ENCODE results near the gene CCDC33. TPM values are rescaled to one million over a fixed set of nuclear protein-coding genes. Genes with fewer than 3 reads are reported as not detected.

The CCDC33 gene
- polyA plus RNA-seq, 1 of the 3 experiments (the other 2 are of a cell fraction) = 4.0 TPM

- ChIA-PET POLR2A (no interaction called here), CTCF (interaction anchor here (11.3 to 18.6 kb wide), 2 partner anchors 16 to 277 kb away, joined by 265 to 339 read pairs; no protein-coding TSS in a partner anchor)
- H3K9me2 ChIP-seq = no peaks in the 10 kb centered on the region
- H3F3A ChIP-seq (replicated peaks; ENCODE audit: insufficient read depth) = no peaks in the 10 kb centered on the region
- no peak overlapping the region for H3K4me3 ChIP-seq (ENCODE audit: low read depth in 2 of 2, low read length in 1 of 2)
- TF ChIP-seq NRF1 (IDR thresholded peaks at IDR 0.05; ENCODE audit: low read depth, low read length) (no peak), PBX3 (IDR thresholded peaks at IDR 0.05) (no peak), RFX5 (IDR thresholded peaks at IDR 0.05; ENCODE audit: low read length) (no peak), MEF2A (IDR thresholded peaks at IDR 0.05; ENCODE audit: borderline replicate concordance, low read depth) (no peak), RCOR1 (IDR thresholded peaks at IDR 0.05; ENCODE audit: low read length) (no peak), USF2 (IDR thresholded peaks at IDR 0.05; ENCODE audit: borderline replicate concordance, low read depth, low read length) (no peak), IRF3 (IDR thresholded peaks at IDR 0.05; ENCODE audit: low read depth, low read length) (no peak), ELF1 (IDR thresholded peaks at IDR 0.05) (no peak), EP300 (IDR thresholded peaks at IDR 0.05; ENCODE audit: borderline replicate concordance in 1 of 2, low read depth in 1 of 2, low read length in 1 of 2) (no peak)
- TF ChIP-seq, protein P1, sequence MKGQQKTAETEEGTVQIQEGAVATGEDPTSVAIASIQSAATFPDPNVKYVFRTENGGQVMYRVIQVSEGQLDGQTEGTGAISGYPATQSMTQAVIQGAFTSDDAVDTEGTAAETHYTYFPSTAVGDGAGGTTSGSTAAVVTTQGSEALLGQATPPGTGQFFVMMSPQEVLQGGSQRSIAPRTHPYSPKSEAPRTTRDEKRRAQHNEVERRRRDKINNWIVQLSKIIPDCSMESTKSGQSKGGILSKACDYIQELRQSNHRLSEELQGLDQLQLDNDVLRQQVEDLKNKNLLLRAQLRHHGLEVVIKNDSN (IDR thresholded peaks at IDR 0.05; ENCODE audit: borderline replicate concordance, low read depth) = no peak
- no peak overlapping the region for H3K9ac ChIP-seq
- WGBS (ENCODE audit: low lambda C conversion rate) = 47% methylated on average over 2 of the region's 4 CpGs
- no peaks in the 10 kb centered on the region for H3K36me3 ChIP-seq (replicated peaks in 1 of 2; ENCODE audit: control insufficient read depth in 1 of 2, insufficient read depth in 2 of 2, low read length in 1 of 2)
- H2AFZ ChIP-seq (ENCODE audit: low read depth) = no peak overlapping the region
- H3K4me2 ChIP-seq = no peak overlapping the region
- H4K20me1 ChIP-seq (ENCODE audit: insufficient read depth) = no peaks in the 10 kb centered on the region
- no peaks in the 10 kb centered on the region for H3K27me3 ChIP-seq (ENCODE audit: insufficient read depth)
- peaks cover 0 to 7% of the 10 kb centered on the region in 2 experiments; a peak in 1 of 4 replicates for H3K4me1 ChIP-seq (ENCODE audit: control insufficient read depth in 1 of 2, insufficient read depth in 2 of 2, low read depth in 1 of 2, low read length in 1 of 2)
- no peak overlapping the region for H3K27ac ChIP-seq (ENCODE audit: low read depth in 2 of 2, low read length in 1 of 2)
- no peak for DNase-seq
- H3K9me3 ChIP-seq = no peaks in the 10 kb centered on the region
- no peaks in the 10 kb centered on the region for H3K79me2 ChIP-seq (ENCODE audit: insufficient read depth)
Observed at GRCh38 chr15:74326746-74327145, 90.6 kb downstream of the CCDC33 start.

DNA sequence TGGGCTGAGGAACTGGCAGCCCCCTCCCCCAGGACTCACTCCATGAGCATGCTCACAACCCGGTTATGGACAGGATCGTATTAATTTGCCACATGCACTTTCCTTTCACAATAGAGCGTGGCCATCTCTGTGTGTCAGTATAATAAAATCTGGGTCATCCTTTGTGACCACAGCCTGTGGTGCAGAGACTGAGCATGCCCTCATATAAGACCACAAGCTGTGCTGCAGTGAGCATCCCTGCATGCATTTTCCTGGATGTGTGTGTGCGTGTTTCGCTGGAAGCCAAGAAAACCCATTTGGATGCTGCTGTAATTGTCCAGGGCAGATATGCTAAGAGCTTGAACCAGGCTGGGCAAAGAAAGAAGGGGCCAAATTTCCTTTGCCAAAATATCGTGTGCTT lies 91.6 kb downstream of the CCDC33 start:
- no peak for DNase-seq
- H3K9me3 ChIP-seq = no peaks in the 10 kb centered on the region
- H3K36me3 ChIP-seq (replicated peaks in 1 of 2; ENCODE audit: control insufficient read depth in 1 of 2, insufficient read depth in 2 of 2, low read length in 1 of 2) = no peaks in the 10 kb centered on the region
- no peak overlapping the region for H3K27ac ChIP-seq (ENCODE audit: low read depth in 2 of 2, low read length in 1 of 2)
- H3F3A ChIP-seq (replicated peaks; ENCODE audit: insufficient read depth) = no peaks in the 10 kb centered on the region
- H3K9ac ChIP-seq = no peak overlapping the region
- ChIA-PET POLR2A (interaction anchor here (0.6 kb wide), 1 partner anchor 674 kb away, joined by 4 read pairs; no protein-coding TSS in a partner anchor), CTCF (interaction anchor here (0.9 to 18.6 kb wide), 3 partner anchors 13 to 278 kb away, joined by 3 to 339 read pairs (median 4); no protein-coding TSS in a partner anchor)
- H3K4me2 ChIP-seq = no peak overlapping the region
- H3K9me2 ChIP-seq = no peaks in the 10 kb centered on the region
- no peaks in the 10 kb centered on the region for H3K27me3 ChIP-seq (ENCODE audit: insufficient read depth)
- H3K4me1 ChIP-seq (ENCODE audit: control insufficient read depth in 1 of 2, insufficient read depth in 2 of 2, low read depth in 1 of 2, low read length in 1 of 2) = peaks cover 0 to 7% of the 10 kb centered on the region in 2 experiments; a peak in 1 of 4 replicates
- H4K20me1 ChIP-seq (ENCODE audit: insufficient read depth) = no peaks in the 10 kb centered on the region
- 89% methylated on average over 6 of the region's 6 CpGs for WGBS (ENCODE audit: low lambda C conversion rate)
- no peak overlapping the region for H2AFZ ChIP-seq (ENCODE audit: low read depth)
- no peak overlapping the region for H3K4me3 ChIP-seq (ENCODE audit: low read depth in 2 of 2, low read length in 1 of 2)
- no peaks in the 10 kb centered on the region for H3K79me2 ChIP-seq (ENCODE audit: insufficient read depth)
- TF ChIP-seq MAX (IDR thresholded peaks at IDR 0.05; ENCODE audit: low read depth) = no peak
- TF ChIP-seq, protein P1 (IDR thresholded peaks at IDR 0.05; ENCODE audit: borderline replicate concordance, low read depth) = no peak
- no peak for TF ChIP-seq EP300 (IDR thresholded peaks at IDR 0.05; ENCODE audit: borderline replicate concordance in 1 of 2, low read depth in 1 of 2, low read length in 1 of 2)
- no peak for TF ChIP-seq GATA2 (CRISPR knock-in tag; IDR thresholded peaks at IDR 0.05)
- TF ChIP-seq CTCF (IDR thresholded peaks at IDR 0.05) = no peak
- no peak for TF ChIP-seq NFIC (IDR thresholded peaks at IDR 0.05; ENCODE audit: borderline replicate concordance)
- TF ChIP-seq RXRA (IDR thresholded peaks at IDR 0.05; ENCODE audit: borderline replicate concordance, low read depth) = no peak
- TF ChIP-seq, protein P2, sequence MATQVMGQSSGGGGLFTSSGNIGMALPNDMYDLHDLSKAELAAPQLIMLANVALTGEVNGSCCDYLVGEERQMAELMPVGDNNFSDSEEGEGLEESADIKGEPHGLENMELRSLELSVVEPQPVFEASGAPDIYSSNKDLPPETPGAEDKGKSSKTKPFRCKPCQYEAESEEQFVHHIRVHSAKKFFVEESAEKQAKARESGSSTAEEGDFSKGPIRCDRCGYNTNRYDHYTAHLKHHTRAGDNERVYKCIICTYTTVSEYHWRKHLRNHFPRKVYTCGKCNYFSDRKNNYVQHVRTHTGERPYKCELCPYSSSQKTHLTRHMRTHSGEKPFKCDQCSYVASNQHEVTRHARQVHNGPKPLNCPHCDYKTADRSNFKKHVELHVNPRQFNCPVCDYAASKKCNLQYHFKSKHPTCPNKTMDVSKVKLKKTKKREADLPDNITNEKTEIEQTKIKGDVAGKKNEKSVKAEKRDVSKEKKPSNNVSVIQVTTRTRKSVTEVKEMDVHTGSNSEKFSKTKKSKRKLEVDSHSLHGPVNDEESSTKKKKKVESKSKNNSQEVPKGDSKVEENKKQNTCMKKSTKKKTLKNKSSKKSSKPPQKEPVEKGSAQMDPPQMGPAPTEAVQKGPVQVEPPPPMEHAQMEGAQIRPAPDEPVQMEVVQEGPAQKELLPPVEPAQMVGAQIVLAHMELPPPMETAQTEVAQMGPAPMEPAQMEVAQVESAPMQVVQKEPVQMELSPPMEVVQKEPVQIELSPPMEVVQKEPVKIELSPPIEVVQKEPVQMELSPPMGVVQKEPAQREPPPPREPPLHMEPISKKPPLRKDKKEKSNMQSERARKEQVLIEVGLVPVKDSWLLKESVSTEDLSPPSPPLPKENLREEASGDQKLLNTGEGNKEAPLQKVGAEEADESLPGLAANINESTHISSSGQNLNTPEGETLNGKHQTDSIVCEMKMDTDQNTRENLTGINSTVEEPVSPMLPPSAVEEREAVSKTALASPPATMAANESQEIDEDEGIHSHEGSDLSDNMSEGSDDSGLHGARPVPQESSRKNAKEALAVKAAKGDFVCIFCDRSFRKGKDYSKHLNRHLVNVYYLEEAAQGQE (IDR thresholded peaks at IDR 0.05; ENCODE audit: low read depth, low read length) = no peak
